Dendritic cell treated with granulocyte-macrophage colony-stimulating factor and Interleukin-4, amounts not matched to agents 40 ng/mL and 50 ng/mL, for 4 days (primary cell): Measurements from ENCODE around the gene TEP1.

ENCODE experiments used
- H3K27ac Mint-ChIP-seq: one replicate; pipeline ENCODE4 v1.8.0; 2022; ENCODE audit warnings: mild to moderate bottlenecking, mixed read lengths
- H3K27me3 Mint-ChIP-seq: one replicate; pipeline ENCODE4 v1.8.0; 2022; ENCODE audit warnings: mild to moderate bottlenecking, mixed read lengths
- H3K36me3 Mint-ChIP-seq: one replicate; pipeline ENCODE4 v1.8.0; 2022; ENCODE audit warnings: low read depth, mixed read lengths
- H3K4me1 Mint-ChIP-seq: one replicate; pipeline ENCODE4 v1.8.0; 2022; ENCODE audit warnings: low read depth, mixed read lengths
- H3K4me3 Mint-ChIP-seq: one replicate; pipeline ENCODE4 v1.8.0; 2022; ENCODE audit warnings: mild to moderate bottlenecking, moderate library complexity, mixed read lengths
- H3K9me3 Mint-ChIP-seq: one replicate; pipeline ENCODE4 v1.8.0; 2022; ENCODE audit warnings: mixed read lengths
- intact Hi-C: fragments of 100-400 bp; cut with micrococcal nuclease; formaldehyde crosslinking; loops from one replicate; pipeline ENCODE4 v1.15.0; 2022

TEP1 gene

DNA sequence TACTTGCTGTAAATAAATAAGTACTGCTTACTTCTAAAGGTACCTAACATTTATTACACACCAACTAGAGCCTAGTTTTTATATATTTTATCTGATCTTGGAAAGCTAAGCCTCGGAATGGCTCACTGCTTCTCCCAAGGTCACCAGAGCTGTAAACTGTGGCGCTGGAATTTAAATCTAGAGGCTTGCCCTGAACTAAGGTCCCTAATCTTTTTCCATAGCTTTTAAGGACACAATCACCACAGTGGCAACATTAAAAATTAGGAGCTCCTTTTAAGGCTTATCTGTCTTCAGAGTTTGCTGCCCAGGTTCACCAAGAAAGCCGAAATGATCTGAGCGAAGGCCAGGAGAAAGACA, 80.9 kb downstream of the TEP1 start:
- Mint-ChIP-seq H3K36me3 (peaks cover 7% of the 10 kb centered on the region), H3K27me3 (no peaks in the 10 kb centered on the region), H3K4me3 (peak overlapping the region; percentile 90), H3K9me3 (no peaks in the 10 kb centered on the region), H3K4me1 (peaks cover 23% of the 10 kb centered on the region), H3K27ac (peak overlapping the region; percentile 83)
- intact Hi-C loops: no loop called here

DNA sequence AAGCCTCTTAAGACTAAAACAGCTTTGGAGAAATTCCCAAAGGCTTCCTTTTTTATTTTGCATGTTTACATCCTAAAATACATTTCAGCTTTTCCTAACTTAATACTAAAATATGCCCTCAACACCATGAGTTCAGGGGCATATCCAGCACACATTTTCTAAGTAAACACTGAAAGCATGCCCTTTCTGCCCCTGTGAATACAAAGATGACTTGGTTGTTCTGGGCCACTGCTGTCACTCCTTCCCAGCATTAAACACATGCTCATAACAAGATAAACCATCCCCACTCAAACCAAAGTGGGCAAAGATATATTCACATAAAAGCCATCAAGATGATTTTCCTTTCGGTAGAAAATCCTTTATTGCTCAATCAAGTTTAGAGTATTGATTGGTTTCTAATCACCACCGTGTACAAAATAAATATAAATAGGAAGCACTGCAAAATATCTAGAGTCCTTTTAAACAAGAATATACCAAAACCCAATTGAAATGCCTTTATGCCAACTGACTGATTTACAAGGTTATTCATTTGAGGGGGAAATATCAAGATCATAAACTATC, 82.2 kb downstream of the TEP1 start:
- Mint-ChIP-seq H3K4me1 (peaks cover 25% of the 10 kb centered on the region), H3K27ac (peak overlapping the region; percentile 10)

DNA sequence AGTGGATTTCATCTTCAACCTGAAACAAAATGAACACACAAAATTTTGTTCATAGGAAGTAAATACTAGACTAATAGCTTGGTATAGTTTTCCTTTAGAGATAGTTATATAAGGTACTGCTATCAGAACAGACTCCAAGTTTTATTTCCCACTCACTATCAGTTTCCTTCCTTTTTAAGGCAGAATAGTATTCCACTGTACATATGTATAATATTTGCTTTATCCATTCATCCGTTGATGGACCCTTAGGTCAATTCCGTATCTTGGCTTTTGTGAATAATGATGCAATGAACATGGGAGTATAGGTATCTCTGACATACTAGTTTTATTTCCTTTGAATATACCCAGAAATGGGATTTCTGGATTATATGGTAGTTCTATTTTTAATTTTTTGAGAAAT, 83.9 kb downstream of the TEP1 start:
- Mint-ChIP-seq H3K9me3 (no peaks in the 10 kb centered on the region), H3K27ac (no peak overlapping the region), H3K36me3 (peaks cover 19% of the 10 kb centered on the region), H3K27me3 (no peaks in the 10 kb centered on the region), H3K4me3 (no peak overlapping the region), H3K4me1 (peaks cover 25% of the 10 kb centered on the region)
- intact Hi-C loops: loop anchor here (5.0 kb wide), 1 partner anchor 353 kb away; the partner anchor contains the start of gene RNASE4

More for the DNA sequence above, 82.2 kb downstream of the TEP1 start:
- Mint-ChIP-seq H3K36me3 (peaks cover 7% of the 10 kb centered on the region), H3K4me3 (no peak overlapping the region), H3K9me3 (no peaks in the 10 kb centered on the region), H3K27me3 (no peaks in the 10 kb centered on the region)
- intact Hi-C loops: no loop called here

DNA sequence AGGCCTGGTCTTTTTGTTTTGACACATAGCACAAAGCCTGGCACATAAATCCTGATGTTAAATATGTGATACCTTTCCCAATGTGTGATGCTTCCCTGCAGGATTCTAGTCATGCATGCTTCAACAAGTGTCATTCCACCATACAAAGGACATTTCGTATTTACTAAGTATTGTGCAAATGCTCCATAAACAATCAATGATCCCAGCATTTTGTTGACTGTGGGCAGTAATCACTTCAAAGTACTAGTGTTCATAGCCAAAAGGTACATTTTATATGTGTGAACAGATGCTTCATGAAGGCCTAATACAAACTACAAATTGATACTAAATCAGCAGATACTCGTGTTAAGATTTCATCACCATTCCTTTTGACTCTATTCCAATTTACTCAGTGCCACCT, 84.6 kb downstream of the TEP1 start:
- H3K27ac Mint-ChIP-seq: no peak overlapping the region
- intact Hi-C loops: loop anchor here (5.0 kb wide), 1 partner anchor 354 kb away; the partner anchor contains the start of gene RNASE4
- H3K4me1 Mint-ChIP-seq: peaks cover 25% of the 10 kb centered on the region
- peaks cover 21% of the 10 kb centered on the region for H3K36me3 Mint-ChIP-seq
- H3K27me3 Mint-ChIP-seq: no peaks in the 10 kb centered on the region
- no peaks in the 10 kb centered on the region for H3K9me3 Mint-ChIP-seq
- H3K4me3 Mint-ChIP-seq: no peak overlapping the region

- peaks cover 15% of the 10 kb centered on the region for H3K4me1 Mint-ChIP-seq
- no peaks in the 10 kb centered on the region for H3K27me3 Mint-ChIP-seq
- no peak overlapping the region for H3K27ac Mint-ChIP-seq
- H3K9me3 Mint-ChIP-seq: no peaks in the 10 kb centered on the region
- intact Hi-C loops: loop anchor here (1.0 to 5.0 kb wide), 2 partner anchors 282 to 355 kb away; partner anchors contain the start of gene RNASE4
- peaks cover 26% of the 10 kb centered on the region for H3K36me3 Mint-ChIP-seq
- H3K4me3 Mint-ChIP-seq: no peak overlapping the region
These were observed 86.1 kb downstream of the TEP1 start for GRCh38 chr14:20327005-20327869.

- no peaks in the 10 kb centered on the region for H3K9me3 Mint-ChIP-seq
- intact Hi-C loops: no loop called here
- no peak overlapping the region for H3K4me3 Mint-ChIP-seq
- no peaks in the 10 kb centered on the region for H3K27me3 Mint-ChIP-seq
- H3K36me3 Mint-ChIP-seq: peaks cover 83% of the 10 kb centered on the region
- H3K4me1 Mint-ChIP-seq: no peaks in the 10 kb centered on the region
- no peak overlapping the region for H3K27ac Mint-ChIP-seq
These were observed 95.6 kb downstream of the TEP1 start for GRCh38 chr14:20317720-20318119.
